Measurements from ENCODE around the gene KDM2B.

The KDM2B gene

DNA sequence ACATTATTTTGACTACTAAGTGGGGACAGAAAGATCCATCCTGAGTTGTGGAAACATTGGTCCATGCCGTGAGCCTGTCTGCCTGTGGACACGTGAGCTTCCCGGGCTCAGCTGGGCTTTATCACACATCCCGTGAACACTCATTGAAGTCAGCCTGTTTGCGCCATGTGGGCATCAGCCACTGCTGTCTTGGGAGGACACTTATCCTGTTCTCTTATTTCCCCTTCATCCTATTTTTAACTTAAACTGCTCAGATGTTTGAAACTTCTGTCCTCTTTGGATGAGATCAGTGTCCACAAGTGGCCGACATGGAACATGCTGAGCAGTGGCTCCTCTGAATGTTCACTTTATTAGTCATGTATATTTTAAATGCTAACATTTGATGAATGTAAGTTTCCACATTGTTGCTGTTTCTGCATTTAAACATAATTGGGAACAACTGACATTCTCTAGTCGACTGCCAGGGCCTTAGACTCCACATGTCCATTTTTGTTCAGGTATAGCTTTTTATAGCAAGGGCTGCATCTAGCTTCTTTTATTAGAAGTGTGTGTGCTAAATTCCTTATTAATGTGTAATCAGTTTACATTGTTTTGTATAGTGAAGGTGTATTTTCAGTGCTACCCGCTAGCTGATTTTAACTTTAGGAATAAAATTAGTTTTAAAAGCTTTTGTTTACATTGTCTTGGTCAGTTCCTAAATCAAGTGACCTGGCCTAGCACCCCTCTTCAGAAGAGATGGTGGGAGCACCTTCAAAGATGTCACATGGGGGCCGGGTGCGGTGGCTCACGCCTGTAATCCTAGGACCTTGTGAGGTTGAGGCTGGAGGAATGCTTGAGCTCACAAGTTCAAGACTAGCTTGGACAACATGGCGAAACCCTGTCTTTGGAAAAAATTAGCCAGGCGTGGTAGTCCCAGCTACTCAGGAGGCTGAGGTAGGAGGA lies 156.9 kb downstream of the KDM2B start:
- TF ChIP-seq GATA3 (IDR thresholded peaks at IDR 0.05; ENCODE audit: low read depth, low read length) (no peak), GATA2 (IDR thresholded peaks at IDR 0.05; ENCODE audit: low read depth, low read length) (no peak)

DNA sequence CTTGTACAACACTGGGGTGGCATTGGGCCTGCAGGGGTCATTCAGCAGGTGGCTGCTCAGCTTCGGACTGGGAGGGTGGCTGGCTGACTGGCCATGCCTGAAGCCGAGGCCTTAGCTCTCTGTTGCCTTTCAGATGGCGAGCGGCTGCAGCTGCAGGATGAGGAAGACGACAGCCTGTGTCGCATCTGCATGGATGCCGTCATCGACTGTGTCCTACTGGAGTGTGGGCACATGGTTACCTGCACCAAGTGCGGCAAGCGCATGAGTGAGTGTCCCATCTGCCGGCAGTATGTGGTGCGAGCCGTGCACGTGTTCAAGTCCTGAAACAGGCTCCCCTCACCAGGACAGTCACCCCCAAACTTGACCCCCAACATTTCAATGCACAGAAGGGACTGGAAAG lies 157.6 kb downstream of the KDM2B start:
- TF ChIP-seq GATA3 (IDR thresholded peaks at IDR 0.05; ENCODE audit: low read depth, low read length) (no peak), GATA2 (IDR thresholded peaks at IDR 0.05; ENCODE audit: low read depth, low read length) (no peak)

GRCh38 chr12:121420109-121420508 lies 160.7 kb downstream of the KDM2B start:
- no peak for TF ChIP-seq GATA2 (IDR thresholded peaks at IDR 0.05; ENCODE audit: low read depth, low read length)
- no peak for TF ChIP-seq GATA3 (IDR thresholded peaks at IDR 0.05; ENCODE audit: low read depth, low read length)

GRCh38 chr12:121417847-121418246 lies 163.0 kb downstream of the KDM2B start:
- TF ChIP-seq GATA2 (IDR thresholded peaks at IDR 0.05; ENCODE audit: low read depth, low read length) (no peak), GATA3 (IDR thresholded peaks at IDR 0.05; ENCODE audit: low read depth, low read length) (no peak)

- TF ChIP-seq GATA3 (IDR thresholded peaks at IDR 0.05; ENCODE audit: low read depth, low read length) = no peak
- no peak for TF ChIP-seq GATA2 (IDR thresholded peaks at IDR 0.05; ENCODE audit: low read depth, low read length)
These were observed 166.9 kb downstream of the KDM2B start for GRCh38 chr12:121413917-121414316.

DNA sequence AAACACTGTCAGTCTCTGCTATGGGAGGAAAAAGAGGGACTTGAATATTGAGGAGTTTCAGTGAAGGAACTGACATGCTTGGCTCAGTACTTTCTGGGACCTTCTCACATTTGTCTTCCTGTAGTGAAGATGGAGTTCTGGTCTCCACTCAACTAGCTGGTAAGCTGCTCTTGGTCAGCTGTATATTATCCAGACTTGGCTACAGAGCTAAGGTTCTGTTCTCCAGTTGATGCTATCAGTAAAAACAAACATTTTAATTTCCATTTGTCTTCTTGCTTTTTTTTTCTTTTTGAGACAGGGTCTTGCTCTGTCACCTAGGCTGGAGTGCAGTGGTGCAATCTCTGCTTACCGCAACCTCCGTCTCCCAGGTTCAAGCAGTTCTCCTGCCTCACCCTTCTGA lies 175.6 kb downstream of the KDM2B start:
- TF ChIP-seq GATA2 (IDR thresholded peaks at IDR 0.05; ENCODE audit: low read depth, low read length) (peak; percentile 73), GATA3 (IDR thresholded peaks at IDR 0.05; ENCODE audit: low read depth, low read length) (0 out of 2 replicates have a peak, but pooled peaks have one; percentile 26)

DNA sequence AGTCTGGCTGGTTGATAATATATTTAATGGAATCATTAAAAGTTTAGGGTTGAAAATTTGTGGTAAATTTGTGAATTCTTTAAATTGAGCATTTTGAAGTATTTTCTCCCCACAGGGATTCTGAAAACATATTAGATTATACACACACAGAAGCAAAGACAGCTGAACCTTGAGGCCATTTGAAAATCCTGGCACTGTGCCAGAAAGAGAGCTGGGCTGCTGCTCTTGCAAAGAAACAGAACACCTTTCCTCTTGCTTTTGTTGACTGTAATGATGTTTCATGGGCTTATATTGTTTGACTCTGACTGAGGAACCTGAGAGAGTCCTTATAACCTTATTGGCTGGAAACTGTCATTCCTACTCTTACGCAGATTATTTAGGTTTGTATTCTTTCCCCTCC lies 176.1 kb downstream of the KDM2B start:
- TF ChIP-seq GATA2 (IDR thresholded peaks at IDR 0.05; ENCODE audit: low read depth, low read length) (no peak), GATA3 (IDR thresholded peaks at IDR 0.05; ENCODE audit: low read depth, low read length) (no peak)

- no peak for TF ChIP-seq GATA2 (IDR thresholded peaks at IDR 0.05; ENCODE audit: low read depth, low read length)
- no peak for TF ChIP-seq GATA3 (IDR thresholded peaks at IDR 0.05; ENCODE audit: low read depth, low read length)
These were observed 177.1 kb downstream of the KDM2B start for GRCh38 chr12:121403721-121404120.

DNA sequence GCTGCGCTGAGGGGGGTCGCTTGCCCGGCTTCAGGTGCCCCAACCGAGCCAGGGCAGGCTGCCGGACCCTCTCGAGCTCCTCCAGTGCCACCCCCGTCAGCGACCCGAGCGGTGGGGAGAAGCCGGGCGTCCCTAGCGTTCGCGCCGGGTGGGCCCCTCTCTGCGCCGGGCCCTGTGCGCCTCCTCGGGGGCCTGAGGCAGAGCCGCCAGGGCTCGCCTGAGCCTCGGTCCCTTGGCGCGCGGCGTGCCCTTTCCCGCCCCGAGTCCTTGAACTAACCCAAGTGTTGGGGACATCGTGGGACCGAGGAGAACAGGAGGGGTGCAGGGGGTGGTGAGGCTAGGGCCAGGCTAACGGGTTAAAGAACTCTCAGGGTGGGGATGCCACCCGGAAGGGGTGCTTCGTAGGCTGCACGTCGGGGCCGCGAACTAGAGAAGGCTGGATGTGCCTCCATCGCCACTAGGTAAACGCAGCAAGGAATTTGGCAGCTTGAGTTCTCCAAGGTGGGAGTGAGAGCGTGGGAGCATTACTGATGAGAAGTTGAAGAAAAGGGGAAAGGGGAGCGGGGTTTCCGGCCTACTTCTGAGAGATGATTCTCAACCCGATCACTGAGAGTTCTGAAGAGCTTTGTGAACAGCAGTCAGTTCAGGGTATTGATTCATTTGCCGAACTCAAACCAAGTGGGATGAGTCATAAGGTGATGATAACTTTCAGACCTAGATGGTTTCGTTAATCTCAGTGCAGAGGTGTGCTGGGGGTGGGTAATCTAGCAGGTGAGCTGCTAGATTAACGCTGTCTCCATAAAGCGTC lies 180.3 kb downstream of the KDM2B start:
- TF ChIP-seq GATA3 (IDR thresholded peaks at IDR 0.05; ENCODE audit: low read depth, low read length) = no peak
- TF ChIP-seq GATA2 (IDR thresholded peaks at IDR 0.05; ENCODE audit: low read depth, low read length) = no peak

DNA sequence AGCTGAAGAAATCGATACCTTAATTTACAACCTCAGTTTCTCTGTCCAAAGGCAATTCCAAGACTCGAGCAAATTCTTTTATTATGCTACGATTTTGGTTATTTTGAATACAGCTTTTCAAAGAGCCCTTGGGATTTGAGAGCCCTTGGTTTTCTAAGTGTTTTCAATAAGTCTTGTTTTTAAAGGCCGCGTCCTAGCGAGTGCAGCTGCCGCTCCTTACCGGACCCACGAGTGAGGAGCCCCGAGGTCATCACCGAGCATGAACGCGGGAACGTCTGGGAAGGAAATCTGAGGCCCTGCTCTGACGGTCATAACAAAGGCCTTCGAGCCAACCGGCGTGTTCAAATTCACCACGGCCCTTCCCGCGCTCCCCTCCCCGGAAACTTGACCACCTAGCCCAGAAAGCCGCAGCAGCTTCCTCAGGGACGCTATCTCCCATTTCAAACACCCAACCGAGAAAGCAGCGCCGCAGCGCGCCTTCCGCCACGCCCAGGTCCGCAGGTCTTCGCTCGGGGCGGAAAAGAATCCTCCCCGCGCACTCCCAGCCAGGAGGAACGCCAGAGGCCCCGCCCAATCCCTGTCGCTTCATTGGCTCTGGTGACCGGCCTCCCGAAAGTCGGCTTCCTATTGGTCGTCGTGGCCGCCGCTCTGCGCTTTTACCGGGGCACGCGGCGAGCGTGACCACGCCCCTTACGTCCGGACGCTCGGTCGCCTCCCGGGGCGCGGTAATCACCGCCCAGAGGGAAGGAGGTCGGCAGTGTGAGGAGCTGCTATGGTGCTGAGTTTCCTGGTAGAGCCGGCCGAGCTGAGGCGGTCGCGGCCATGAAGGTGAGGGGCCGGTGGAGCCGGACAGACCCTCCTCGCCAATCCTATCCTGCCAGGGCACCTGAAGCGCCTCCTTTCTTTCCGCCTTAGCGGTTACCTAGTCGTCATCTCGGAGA lies 181.2 kb downstream of the KDM2B start, which contains the start of gene RNF34:
Gene RNF34, plus strand, starts transcription at position 728 of the 941 bp plus-strand sequence. Its CDS starts 95 bp downstream, at position 823.
- TF ChIP-seq GATA2 (IDR thresholded peaks at IDR 0.05; ENCODE audit: low read depth, low read length) (0 out of 2 replicates have a peak, but pooled peaks have one; percentile 18), GATA3 (IDR thresholded peaks at IDR 0.05; ENCODE audit: low read depth, low read length) (no peak)

DNA sequence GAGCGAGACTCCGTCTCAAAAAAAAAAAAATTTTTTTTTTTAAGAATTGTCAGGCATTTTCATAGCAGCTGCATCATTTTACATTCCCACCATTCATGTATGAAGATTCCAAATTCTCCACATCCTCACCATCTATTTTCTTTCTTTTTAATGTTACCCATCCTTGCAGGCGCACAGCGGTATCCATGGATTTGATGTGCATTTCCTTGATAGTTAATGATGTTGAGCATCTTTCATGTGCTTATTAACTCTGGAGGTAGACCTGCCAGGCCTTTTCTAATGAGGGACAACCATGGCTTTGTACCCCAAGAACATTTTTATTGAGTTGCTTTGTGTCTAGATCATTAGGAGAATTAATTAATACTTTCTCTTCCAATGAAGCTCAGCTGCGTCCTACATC lies 182.5 kb downstream of the KDM2B start:
- TF ChIP-seq GATA3 (IDR thresholded peaks at IDR 0.05; ENCODE audit: low read depth, low read length) (no peak), GATA2 (IDR thresholded peaks at IDR 0.05; ENCODE audit: low read depth, low read length) (no peak)

DNA sequence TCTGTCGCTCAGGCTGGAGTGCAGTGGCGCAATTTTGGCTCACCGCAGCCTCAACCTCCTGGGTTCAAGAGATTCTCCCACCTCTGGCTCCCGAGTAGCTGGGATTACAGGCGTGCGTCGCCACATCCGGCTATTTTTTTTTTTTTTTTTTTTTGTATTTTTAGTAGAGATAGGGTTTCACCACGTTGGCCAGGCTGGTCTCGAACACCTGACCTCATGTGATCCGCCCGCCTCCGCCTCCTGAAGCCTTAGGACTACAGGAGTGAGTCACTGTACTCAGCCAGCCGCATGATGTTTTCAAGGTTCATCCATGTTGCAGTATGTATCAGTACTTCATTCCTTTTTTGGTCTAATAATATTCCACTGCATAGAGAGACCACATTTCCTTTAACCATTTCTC lies 183.3 kb downstream of the KDM2B start:
- TF ChIP-seq GATA2 (IDR thresholded peaks at IDR 0.05; ENCODE audit: low read depth, low read length) (no peak), GATA3 (IDR thresholded peaks at IDR 0.05; ENCODE audit: low read depth, low read length) (no peak)

GRCh38 chr12:121392325-121392716 lies 188.5 kb downstream of the KDM2B start:
- TF ChIP-seq GATA3 (IDR thresholded peaks at IDR 0.05; ENCODE audit: low read depth, low read length) (no peak), GATA2 (IDR thresholded peaks at IDR 0.05; ENCODE audit: low read depth, low read length) (no peak)

All from SH-SY5Y (cell line).